Stimulated activated CD4-positive, alpha-beta T cell treated with anti-CD3 and anti-CD28 coated beads, TNF-alpha, amount 100 ng/mL, for 1 hour (primary cell): Measurements from ENCODE around the gene SPATC1L.

Experiments
- DNase-seq, 3 donors: peaks; one replicate each; pipeline ENCODE4 v3.0.0-alpha.2; 2020; ENCODE audit warnings: low read depth in 3 of 3, low spot score in 1 of 3

SPATC1L gene

GRCh38 chr21:46121286-46122221 is 62.7 kb downstream of the SPATC1L start:
- no peak for DNase-seq

DNA sequence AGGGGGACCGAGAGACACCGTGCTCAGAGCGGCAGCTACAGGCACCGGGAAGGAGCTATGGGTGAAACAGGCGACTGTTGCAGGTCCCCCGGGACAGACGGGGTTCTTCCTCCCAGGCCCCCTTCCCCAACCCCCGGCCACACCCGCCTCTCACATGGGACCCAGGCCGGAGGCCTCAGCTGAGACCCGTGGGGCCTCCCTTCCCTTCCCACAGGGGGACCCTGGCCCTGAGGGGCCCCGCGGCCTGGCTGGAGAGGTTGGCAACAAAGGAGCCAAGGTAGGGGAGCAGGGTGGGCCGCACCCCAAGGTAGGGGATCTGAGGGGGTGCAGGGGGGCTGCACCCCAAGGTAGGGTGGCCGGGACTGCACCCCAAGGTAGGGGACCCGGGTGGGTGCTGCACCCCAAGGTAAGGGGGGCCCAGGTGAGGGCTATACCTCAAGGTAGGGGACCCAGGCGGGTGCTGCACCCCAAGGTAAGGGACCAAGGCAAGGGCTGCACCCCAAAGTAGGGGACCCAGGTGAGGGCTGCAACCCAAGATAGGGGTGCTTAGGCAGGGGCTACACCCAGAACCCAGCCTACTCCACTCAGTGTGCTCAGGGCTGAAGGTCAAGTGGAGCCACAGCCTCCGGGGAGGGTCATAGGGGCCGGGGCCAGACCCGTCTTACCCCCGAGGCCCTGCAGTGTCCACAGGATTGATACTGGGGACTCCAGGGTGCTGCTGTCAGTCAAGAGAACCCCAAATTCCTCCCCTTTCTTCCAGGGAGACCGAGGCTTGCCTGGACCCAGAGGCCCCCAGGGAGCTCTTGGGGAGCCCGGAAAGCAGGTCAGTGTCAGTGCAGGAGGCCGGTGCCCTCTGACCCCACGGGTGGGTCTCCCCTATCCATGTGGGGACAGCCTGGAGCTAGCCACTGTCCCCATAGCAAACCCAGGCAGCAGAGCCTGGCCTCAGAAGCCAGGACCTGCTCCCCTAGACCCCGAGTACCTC is 63.7 kb downstream of the SPATC1L start:
- no peak for DNase-seq

DNA sequence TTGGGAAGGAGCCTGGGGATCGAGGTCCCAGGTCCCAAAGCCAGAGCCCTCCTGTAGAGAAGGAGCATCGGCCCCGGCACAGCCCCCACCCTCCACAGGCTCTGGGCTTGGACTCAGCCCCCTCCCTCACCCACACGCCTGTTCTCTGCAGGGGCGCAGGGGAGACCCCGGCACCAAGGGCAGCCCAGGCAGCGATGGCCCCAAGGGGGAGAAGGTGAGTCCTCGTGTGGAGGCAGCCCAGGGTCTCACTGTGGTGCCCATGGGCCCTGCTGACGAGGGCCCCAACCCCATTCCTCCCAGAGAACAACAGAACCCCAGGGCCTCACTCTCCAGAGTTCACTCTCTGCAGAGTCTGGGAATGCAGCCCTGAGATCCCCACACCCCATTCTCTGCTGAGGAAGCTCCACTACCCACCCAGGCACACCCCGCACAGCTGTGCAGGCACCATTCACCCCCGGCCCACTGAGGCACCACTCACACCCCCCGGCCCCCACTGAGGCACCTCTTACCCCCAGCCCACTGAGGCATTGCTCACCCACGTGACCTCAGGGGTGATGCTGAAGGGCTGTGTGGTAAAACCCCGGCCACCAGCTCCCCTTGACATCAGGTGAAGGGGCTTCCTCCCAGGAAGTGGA is 64.5 kb downstream of the SPATC1L start:
- no peak for DNase-seq

DNA sequence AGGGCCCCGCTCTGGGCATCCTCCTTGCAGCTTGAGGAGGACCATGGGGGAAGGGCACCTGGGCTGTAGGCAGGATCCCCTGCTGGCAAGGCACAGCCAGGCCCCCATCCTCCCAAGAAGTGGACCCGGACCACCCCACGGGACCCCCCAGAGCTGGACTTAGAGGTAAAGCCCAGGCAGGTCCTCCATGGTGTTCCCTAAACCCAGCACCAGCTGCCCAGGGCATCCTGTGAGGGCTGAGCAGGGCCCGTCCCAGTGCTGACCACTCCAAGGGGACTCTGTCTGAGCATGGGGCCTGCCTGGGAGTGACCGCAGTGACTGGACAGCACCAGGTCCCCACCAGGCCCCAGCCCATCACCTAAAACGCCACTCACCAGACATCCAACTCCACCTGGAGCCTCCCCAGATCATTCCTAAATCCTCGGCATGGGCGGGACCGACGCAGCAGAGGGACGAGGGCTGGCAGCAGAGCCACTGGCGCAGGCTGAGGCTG is 65.1 kb downstream of the SPATC1L start:
- no peak for DNase-seq

GRCh38 chr21:46118316-46119143 is 65.7 kb downstream of the SPATC1L start:
- no peak for DNase-seq

DNA sequence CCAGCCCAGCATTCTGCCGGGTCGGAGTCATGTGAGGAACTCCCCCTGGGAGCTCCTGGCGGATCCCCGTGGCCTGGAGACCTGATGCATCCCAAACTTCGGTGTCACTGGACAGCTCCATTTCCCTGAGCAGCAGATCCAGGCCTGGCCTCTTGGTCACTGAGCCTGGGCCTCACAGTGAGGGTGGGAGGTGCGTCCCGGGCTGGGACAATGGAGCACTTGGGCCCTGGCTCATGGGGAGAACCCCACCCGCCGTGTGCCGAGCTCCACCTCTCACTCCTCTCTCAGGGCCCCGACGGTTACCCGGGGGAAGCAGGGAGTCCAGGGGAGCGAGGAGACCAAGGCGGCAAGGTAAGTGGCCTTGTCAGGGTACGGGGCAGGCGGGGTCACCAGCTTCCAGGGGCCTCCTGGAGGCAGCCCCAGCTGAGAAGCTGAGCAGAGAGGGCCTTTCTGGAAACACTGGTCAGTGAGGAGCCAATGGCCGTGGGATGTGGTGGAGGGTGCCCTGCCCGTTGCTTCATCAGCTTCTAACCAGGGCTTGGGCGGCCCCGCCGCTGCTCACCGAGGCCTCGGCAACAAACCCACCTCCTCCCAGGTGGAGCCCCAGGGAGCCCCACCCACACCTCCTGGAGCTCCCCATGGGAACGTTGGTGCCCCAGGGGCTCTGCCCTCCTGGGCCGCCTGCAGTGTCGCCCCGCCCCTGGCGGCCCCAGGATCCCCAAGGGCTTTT is 66.5 kb downstream of the SPATC1L start:
- DNase-seq, result no peak

DNA sequence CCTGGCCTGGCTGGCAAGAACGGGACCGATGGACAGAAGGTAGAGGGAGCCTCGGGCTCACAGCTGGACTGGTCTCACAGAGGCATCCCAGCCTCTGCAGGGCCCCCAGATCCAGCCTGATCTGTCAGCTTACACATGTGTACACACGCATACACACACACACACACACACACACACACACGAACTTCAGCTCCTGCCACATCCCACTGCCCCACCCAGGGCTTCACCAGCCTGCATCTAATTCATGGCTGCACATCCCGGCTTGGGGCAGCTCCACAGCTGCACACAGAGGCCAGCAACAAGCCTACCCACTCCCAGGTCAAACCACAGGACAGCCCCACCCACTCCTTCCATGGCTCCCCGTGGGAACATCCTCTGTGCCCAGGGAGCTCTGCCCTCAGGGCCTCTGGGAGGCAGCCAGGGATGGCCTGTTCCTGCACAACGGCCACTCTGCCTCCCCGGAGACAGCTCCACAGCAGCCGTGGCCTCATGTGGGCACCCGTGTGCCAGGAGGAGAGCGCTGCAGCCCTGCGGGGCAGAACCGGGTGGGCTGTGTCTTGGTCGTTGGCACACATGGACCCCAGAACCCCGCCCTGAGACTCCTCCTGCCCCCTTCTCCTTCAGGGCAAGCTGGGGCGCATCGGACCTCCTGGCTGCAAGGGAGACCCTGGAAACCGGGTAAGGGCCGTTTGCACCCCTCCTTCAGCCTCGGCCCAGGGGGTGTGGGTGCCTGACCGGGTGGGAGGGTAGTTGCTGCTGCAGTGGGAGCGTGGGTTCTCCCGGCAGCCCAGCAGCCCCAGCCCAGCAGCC is 67.3 kb downstream of the SPATC1L start:
- no peak for DNase-seq

DNA sequence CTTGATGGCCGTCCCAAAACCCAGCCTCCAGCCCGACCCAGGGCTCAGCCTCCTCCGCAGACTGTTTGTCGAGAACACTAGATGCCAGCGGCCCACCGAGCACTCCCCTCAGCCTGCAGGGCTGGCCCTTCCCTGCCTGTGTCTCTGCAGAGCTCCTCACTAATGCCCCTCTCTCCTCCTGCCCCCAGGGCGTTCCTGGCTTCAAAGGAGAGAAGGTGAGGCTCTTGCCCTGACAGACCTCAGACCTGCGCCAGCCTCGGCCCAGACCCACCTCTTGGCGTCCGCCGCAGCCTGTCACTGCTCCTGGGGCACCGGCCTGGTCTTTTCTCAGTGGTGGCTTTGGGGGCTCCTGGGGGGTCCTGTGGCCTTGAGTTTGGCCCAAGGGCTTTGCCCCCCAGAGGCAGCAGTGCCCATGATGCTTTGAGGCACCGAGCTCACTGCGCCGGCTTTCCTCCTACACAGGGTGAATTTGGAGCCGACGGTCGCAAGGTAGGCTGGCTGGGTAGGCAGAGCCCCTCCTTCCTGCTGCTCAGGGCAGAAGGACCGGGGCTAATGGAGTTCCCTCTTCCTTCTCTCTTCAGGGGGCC is 68.0 kb downstream of the SPATC1L start:
- DNase-seq, result no peak

- DNase-seq, result no peak
Observed at GRCh38 chr21:46115441-46116188, 68.6 kb downstream of the SPATC1L start.

DNA sequence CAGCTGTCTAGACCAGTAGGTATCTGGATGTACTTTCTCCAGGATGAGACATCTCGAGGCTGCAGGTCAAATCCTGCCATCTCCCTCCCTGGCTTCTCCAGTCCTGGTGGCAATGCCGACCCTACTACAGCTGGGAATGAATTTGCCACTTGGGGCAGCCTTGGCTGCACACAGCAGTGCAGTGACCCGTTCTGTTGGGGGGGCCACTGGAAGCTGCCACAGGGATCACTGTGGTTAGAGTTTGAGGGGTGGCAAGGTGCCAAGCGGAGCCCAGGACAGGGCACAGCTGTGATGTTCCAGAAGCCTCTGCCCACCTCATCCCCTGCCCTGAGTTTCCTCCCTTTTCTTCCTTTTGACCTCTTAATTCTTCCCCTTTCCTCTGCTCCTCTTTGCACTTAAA is 69.3 kb downstream of the SPATC1L start:
- DNase-seq, result no peak

DNA sequence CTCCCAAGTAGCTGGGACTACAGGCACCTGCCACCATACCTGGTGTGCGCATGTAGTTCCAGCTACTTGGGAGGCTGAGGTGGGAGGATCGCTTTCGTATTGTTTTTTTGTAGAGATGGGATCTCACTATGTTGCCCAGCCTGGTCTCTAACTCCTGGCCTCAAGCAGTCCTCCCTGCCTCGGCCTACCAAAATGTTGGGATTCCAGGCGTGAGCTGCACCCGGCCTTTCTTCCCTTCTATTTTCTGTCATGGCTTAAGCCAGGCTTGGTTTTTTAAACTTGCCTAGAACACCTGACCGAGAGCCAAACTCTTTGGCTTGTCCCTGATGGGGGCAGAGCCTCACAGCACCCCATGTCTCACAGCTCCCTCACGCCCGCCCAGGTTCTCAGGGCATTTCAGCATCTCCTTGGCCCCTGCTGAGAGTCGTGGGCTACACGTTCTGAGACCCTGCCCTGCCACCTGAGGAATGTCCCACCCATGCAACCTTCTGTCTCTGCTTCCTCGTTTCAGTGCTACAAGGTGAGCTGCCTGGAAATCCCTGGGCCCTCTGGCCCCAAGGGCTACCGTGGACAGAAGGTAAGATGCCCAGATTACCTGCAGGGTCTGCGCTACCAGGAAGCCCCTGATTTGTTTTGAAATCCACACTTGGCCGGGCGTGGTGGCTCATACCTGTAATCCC is 70.6 kb downstream of the SPATC1L start:
- DNase-seq, result no peak

- DNase-seq, result no peak
Observed at GRCh38 chr21:46112725-46113215, 71.5 kb downstream of the SPATC1L start.

DNA sequence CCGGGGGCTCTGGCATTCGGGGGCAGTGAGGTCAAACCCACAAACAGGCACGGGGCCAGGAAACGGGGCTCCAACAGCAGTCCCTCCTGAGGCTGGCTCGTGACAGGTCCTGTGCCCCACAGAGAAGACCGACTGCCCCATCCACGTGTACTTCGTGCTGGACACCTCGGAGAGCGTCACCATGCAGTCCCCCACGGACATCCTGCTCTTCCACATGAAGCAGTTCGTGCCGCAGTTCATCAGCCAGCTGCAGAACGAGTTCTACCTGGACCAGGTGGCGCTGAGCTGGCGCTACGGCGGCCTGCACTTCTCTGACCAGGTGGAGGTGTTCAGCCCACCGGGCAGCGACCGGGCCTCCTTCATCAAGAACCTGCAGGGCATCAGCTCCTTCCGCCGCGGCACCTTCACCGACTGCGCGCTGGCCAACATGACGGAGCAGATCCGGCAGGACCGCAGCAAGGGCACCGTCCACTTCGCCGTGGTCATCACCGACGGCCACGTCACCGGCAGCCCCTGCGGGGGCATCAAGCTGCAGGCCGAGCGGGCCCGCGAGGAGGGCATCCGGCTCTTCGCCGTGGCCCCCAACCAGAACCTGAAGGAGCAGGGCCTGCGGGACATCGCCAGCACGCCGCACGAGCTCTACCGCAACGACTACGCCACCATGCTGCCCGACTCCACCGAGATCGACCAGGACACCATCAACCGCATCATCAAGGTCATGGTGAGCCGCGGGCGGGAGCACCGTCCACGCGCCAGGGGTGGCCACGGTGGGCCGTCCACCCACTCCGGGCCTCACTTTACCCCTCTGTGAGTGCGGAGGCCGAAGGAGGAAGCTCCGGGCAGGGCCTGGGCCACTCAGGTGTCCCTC is 72.2 kb downstream of the SPATC1L start:
- DNase-seq, result no peak

GRCh38 chr21:46111193-46111571 is 73.1 kb downstream of the SPATC1L start:
- no peak for DNase-seq
